ENCODE measurements around the gene ESAM.

Gene ESAM

GRCh38 chr11:124707829-124708228, 54.3 kb downstream of the ESAM start:
- H3K36me3 Mint-ChIP-seq, result peaks cover 15% of the 10 kb centered on the region
- H3K4me3 Mint-ChIP-seq, result no peak overlapping the region
- H3K4me1 Mint-ChIP-seq (ENCODE audit: low read depth), result no peaks in the 10 kb centered on the region
- H3K27me3 Mint-ChIP-seq, result peaks cover 10% of the 10 kb centered on the region
- no peak overlapping the region for H3K27ac Mint-ChIP-seq
- no peaks in the 10 kb centered on the region for H3K9me3 Mint-ChIP-seq (ENCODE audit: low read depth)
